GM23338 (cell line): Measurements from ENCODE around the gene DSEL. TPM values are rescaled to one million over a fixed set of nuclear protein-coding genes. Genes with fewer than 3 reads are reported as not detected.

ENCODE experiments used
- ATAC-seq: fragments of 200-7000 bp; cut with Tn5 transposase; 3 replicates; pipeline ENCODE4 v1.9.1; 2020
- DNase-seq: peaks from one replicate; pipeline ENCODE4 v3.0.0-alpha.2; 2015; ENCODE audit warnings: low spot score
- H2AFZ ChIP-seq: fragments of 200-600 bp; sonication (generic); 2 replicates; pipeline ENCODE4 v1.8.0; 2016; ENCODE audit warnings: antibody characterized with exemption, mild to moderate bottlenecking, moderate library complexity
- H3F3A ChIP-seq: fragments of 200-600 bp; sonication (generic); replicated peaks from 2 replicates; pipeline ENCODE4 v1.8.0; 2017; ENCODE audit warnings: antibody characterized with exemption, mixed run types, low read depth
- H3K27ac ChIP-seq: fragments of 200-600 bp; sonication (generic); 2 replicates; pipeline ENCODE4 v1.6.1; 2016; ENCODE audit warnings: low read depth
- H3K27me3 ChIP-seq: fragments of 200-600 bp; sonication (generic); 2 replicates; pipeline ENCODE4 v1.8.0; 2016; ENCODE audit warnings: mild to moderate bottlenecking, mixed run types, moderate library complexity; ENCODE audit not compliant: insufficient read depth
- H3K36me3 ChIP-seq: fragments of 200-600 bp; sonication (generic); 2 replicates; pipeline ENCODE4 v1.8.0; 2016; ENCODE audit warnings: mild to moderate bottlenecking; ENCODE audit not compliant: insufficient read depth
- H3K4me1 ChIP-seq: fragments of 200-600 bp; sonication (generic); 2 replicates; pipeline ENCODE4 v1.8.0; 2016; ENCODE audit warnings: mild to moderate bottlenecking, moderate library complexity; ENCODE audit not compliant: insufficient read depth
- H3K4me2 ChIP-seq: fragments of 200-600 bp; sonication (generic); 2 replicates; pipeline ENCODE4 v1.7.1; 2017; ENCODE audit warnings: mixed run types
- H3K4me3 ChIP-seq: fragments of 200-600 bp; sonication (generic); 2 replicates; pipeline ENCODE4 v1.6.1; 2016; ENCODE audit warnings: mixed run types
- H3K79me2 ChIP-seq: fragments of 200-600 bp; sonication (generic); replicated peaks from 2 replicates; pipeline ENCODE4 v1.8.0; 2017; ENCODE audit warnings: mild to moderate bottlenecking; ENCODE audit not compliant: insufficient read depth
- H3K9me2 ChIP-seq: fragments of 200-600 bp; sonication (generic); 2 replicates; pipeline ENCODE4 v1.8.0; 2017; ENCODE audit not compliant: insufficient read depth
- H4K20me1 ChIP-seq: fragments of 200-600 bp; sonication (generic); replicated peaks from 2 replicates; pipeline ENCODE4 v1.8.0; 2017; ENCODE audit warnings: mild to moderate bottlenecking; ENCODE audit not compliant: insufficient read depth
- H3K27ac Mint-ChIP-seq: 2 replicates; pipeline ENCODE4 v1.8.0; 2020; ENCODE audit warnings: inconsistent platforms, mild to moderate bottlenecking, moderate library complexity, mixed read lengths
- H3K27me3 Mint-ChIP-seq: 3 replicates; pipeline ENCODE4 v1.8.0; 2022; ENCODE audit warnings: low read depth, mild to moderate bottlenecking, moderate library complexity, mixed read lengths, inconsistent platforms; ENCODE audit not compliant: insufficient read depth, poor library complexity
- H3K36me3 Mint-ChIP-seq: 3 replicates; pipeline ENCODE4 v1.8.0; 2021; ENCODE audit warnings: low read depth, mild to moderate bottlenecking, inconsistent platforms, moderate library complexity, mixed read lengths
- H3K4me1 Mint-ChIP-seq: 3 replicates; pipeline ENCODE4 v1.8.0; 2020; ENCODE audit warnings: mild to moderate bottlenecking, inconsistent platforms, mixed read lengths
- H3K4me3 Mint-ChIP-seq: 3 replicates; pipeline ENCODE4 v1.8.0; 2021; ENCODE audit warnings: moderate library complexity, mild to moderate bottlenecking, inconsistent platforms, mixed read lengths
- H3K9me3 Mint-ChIP-seq: 3 replicates; pipeline ENCODE4 v1.8.0; 2020; ENCODE audit warnings: moderate library complexity, mild to moderate bottlenecking, inconsistent platforms, mixed read lengths
- EZH2 ChIP-seq: fragments of 200-600 bp; sonication (generic); IDR thresholded peaks from one replicate; pipeline ENCODE4 v1.8.0; 2017; ENCODE audit warnings: antibody characterized with exemption, mild to moderate bottlenecking, low read depth; ENCODE audit not compliant: unreplicated experiment
- EZH2phosphoT487 ChIP-seq: fragments of 200-600 bp; sonication (generic); IDR thresholded peaks from one replicate; pipeline ENCODE4 v1.8.1; 2018; ENCODE audit warnings: antibody characterized with exemption; ENCODE audit not compliant: unreplicated experiment
- JUNB ChIP-seq: IDR thresholded peaks from one replicate; pipeline ENCODE4 v1.6.1; 2016; ENCODE audit warnings: antibody characterized with exemption; ENCODE audit not compliant: unreplicated experiment
- NANOG ChIP-seq: IDR thresholded peaks from 2 replicates; pipeline ENCODE4 v1.6.1; 2016; ENCODE audit warnings: antibody characterized with exemption, borderline replicate concordance
- POLR2AphosphoS5 ChIP-seq: IDR thresholded peaks from 2 replicates; pipeline ENCODE4 v1.6.1; 2016; ENCODE audit warnings: antibody characterized with exemption, low read depth
- STAT1 ChIP-seq: IDR thresholded peaks from one replicate; pipeline ENCODE4 v1.6.1; 2016; ENCODE audit warnings: antibody characterized with exemption; ENCODE audit not compliant: unreplicated experiment
- polyA plus RNA-seq: library from polyadenylated mRNA; unstranded; fragments of >200 nt; fragmentation: Nextera tagmentation; extraction: Ambion mirVana; gene quantifications from 2 replicates; pipeline ENCODE4 v1.2.1, GENCODE V29; 2016
- total RNA-seq: library from RNA; depleted of rRNA; stranded (reverse); fragments of >200 nt; shearing (Covaris generic); gene quantifications from 2 replicates; pipeline ENCODE4 v1.2.3, GENCODE V29; 2014
- TF ChIP-seq, protein P1 (sequence below): fragments of 250-450 bp; sonication (Bioruptor Pico); IDR thresholded peaks from 2 replicates; pipeline ENCODE4 v1.5.0; 2020; ENCODE audit warnings: mild to moderate bottlenecking, moderate library complexity
- TF ChIP-seq, protein P2 (sequence below), 2 experiments: fragments of 200-600 bp in 1 of 2; sonication (generic) in 1 of 2; conservative IDR thresholded peaks; 2 replicates each; pipeline versions ENCODE4 v1.5.1 to v1.6.1; 2016 to 2017; ENCODE audit warnings: antibody characterized with exemption in 2 of 2, low read depth in 2 of 2, mild to moderate bottlenecking in 2 of 2, moderate library complexity in 1 of 2
- TF ChIP-seq, protein P3 (sequence below): IDR thresholded peaks from 2 replicates; pipeline ENCODE4 v1.6.1; 2016; ENCODE audit warnings: antibody characterized with exemption

The DSEL gene
- total and polyA plus RNA-seq, 2 experiments from 2014 or later, result 5.7 to 24.1 TPM

DNA sequence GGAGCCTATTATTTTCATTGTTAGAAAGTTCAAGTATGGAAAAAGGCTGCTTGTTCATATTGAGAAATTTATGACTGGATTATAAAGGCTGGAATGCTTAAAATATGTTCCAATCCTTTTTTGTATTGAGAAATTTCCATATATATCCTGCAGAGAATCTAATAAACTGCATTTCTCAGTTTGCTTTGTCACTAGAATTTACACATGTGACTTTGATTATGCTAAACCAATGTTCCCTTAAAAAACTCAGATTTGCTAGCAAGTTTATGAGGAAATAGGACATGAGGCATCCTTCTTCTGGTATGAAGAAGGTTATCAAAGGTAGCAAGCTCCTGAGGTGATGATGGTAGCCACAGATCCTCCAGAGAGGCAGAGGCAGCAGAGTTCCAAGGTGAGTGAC is 29.2 kb upstream of the DSEL start (continued):
- TF ChIP-seq, protein P1, sequence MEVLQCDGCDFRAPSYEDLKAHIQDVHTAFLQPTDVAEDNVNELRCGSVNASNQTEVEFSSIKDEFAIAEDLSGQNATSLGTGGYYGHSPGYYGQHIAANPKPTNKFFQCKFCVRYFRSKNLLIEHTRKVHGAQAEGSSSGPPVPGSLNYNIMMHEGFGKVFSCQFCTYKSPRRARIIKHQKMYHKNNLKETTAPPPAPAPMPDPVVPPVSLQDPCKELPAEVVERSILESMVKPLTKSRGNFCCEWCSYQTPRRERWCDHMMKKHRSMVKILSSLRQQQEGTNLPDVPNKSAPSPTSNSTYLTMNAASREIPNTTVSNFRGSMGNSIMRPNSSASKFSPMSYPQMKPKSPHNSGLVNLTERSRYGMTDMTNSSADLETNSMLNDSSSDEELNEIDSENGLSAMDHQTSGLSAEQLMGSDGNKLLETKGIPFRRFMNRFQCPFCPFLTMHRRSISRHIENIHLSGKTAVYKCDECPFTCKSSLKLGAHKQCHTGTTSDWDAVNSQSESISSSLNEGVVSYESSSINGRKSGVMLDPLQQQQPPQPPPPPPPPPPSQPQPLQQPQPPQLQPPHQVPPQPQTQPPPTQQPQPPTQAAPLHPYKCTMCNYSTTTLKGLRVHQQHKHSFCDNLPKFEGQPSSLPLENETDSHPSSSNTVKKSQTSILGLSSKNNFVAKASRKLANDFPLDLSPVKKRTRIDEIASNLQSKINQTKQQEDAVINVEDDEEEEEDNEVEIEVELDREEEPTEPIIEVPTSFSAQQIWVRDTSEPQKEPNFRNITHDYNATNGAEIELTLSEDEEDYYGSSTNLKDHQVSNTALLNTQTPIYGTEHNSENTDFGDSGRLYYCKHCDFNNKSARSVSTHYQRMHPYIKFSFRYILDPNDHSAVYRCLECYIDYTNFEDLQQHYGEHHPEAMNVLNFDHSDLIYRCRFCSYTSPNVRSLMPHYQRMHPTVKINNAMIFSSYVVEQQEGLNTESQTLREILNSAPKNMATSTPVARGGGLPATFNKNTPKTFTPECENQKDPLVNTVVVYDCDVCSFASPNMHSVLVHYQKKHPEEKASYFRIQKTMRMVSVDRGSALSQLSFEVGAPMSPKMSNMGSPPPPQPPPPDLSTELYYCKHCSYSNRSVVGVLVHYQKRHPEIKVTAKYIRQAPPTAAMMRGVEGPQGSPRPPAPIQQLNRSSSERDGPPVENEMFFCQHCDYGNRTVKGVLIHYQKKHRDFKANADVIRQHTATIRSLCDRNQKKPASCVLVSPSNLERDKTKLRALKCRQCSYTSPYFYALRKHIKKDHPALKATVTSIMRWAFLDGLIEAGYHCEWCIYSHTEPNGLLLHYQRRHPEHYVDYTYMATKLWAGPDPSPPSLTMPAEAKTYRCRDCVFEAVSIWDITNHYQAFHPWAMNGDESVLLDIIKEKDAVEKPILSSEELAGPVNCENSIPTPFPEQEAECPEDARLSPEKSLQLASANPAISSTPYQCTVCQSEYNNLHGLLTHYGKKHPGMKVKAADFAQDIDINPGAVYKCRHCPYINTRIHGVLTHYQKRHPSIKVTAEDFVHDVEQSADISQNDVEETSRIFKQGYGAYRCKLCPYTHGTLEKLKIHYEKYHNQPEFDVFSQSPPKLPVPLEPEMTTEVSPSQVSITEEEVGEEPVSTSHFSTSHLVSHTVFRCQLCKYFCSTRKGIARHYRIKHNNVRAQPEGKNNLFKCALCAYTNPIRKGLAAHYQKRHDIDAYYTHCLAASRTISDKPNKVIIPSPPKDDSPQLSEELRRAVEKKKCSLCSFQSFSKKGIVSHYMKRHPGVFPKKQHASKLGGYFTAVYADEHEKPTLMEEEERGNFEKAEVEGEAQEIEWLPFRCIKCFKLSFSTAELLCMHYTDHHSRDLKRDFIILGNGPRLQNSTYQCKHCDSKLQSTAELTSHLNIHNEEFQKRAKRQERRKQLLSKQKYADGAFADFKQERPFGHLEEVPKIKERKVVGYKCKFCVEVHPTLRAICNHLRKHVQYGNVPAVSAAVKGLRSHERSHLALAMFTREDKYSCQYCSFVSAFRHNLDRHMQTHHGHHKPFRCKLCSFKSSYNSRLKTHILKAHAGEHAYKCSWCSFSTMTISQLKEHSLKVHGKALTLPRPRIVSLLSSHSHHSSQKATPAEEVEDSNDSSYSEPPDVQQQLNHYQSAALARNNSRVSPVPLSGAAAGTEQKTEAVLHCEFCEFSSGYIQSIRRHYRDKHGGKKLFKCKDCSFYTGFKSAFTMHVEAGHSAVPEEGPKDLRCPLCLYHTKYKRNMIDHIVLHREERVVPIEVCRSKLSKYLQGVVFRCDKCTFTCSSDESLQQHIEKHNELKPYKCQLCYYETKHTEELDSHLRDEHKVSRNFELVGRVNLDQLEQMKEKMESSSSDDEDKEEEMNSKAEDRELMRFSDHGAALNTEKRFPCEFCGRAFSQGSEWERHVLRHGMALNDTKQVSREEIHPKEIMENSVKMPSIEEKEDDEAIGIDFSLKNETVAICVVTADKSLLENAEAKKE, result no peak
- TF ChIP-seq EZH2 (no peak), JUNB (no peak)
- TF ChIP-seq, protein P2, sequence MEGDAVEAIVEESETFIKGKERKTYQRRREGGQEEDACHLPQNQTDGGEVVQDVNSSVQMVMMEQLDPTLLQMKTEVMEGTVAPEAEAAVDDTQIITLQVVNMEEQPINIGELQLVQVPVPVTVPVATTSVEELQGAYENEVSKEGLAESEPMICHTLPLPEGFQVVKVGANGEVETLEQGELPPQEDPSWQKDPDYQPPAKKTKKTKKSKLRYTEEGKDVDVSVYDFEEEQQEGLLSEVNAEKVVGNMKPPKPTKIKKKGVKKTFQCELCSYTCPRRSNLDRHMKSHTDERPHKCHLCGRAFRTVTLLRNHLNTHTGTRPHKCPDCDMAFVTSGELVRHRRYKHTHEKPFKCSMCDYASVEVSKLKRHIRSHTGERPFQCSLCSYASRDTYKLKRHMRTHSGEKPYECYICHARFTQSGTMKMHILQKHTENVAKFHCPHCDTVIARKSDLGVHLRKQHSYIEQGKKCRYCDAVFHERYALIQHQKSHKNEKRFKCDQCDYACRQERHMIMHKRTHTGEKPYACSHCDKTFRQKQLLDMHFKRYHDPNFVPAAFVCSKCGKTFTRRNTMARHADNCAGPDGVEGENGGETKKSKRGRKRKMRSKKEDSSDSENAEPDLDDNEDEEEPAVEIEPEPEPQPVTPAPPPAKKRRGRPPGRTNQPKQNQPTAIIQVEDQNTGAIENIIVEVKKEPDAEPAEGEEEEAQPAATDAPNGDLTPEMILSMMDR (conservative IDR thresholded peaks at IDR 0.05; ENCODE audit: low read depth in 2 of 2), result no peak
- TF ChIP-seq, protein P3, sequence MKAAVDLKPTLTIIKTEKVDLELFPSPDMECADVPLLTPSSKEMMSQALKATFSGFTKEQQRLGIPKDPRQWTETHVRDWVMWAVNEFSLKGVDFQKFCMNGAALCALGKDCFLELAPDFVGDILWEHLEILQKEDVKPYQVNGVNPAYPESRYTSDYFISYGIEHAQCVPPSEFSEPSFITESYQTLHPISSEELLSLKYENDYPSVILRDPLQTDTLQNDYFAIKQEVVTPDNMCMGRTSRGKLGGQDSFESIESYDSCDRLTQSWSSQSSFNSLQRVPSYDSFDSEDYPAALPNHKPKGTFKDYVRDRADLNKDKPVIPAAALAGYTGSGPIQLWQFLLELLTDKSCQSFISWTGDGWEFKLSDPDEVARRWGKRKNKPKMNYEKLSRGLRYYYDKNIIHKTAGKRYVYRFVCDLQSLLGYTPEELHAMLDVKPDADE, result no peak

DNA sequence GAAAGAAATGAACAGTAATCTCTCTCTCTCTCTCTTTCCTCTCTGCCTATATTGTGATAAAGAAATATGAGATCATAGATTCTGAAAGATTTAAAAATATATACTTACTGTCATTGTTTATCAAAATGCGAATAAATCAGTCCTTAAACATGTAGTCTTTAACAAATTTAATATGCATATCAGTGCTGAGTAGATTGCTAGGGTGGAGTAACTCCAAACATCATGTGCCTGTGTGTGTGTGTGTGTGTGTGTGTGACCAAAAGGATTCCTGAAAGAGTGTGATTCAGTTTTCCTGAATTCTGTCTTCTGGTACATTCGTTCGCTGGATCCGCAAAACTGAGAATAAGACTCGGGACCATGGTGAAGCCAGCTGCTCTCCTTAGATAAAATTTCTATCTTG is 24.0 kb upstream of the DSEL start:
- Histone ChIP-seq H3K79me2 (no peaks in the 10 kb centered on the region), H4K20me1 (no peaks in the 10 kb centered on the region)
- TF ChIP-seq POLR2AphosphoS5, result no peak
- TF ChIP-seq STAT1, result no peak
- TF ChIP-seq EZH2phosphoT487, result no peak
- TF ChIP-seq JUNB, result no peak
- TF ChIP-seq NANOG, result no peak

More for the DNA sequence above, 24.0 kb upstream of the DSEL start:
- H3K4me3 ChIP-seq, result no peak overlapping the region
- Mint-ChIP-seq H3K27ac (no peak overlapping the region), H3K4me1 (peaks cover 7% of the 10 kb centered on the region; the same call in 2 of the 3 replicates), H3K4me3 (no peak overlapping the region), H3K36me3 (no peaks in the 10 kb centered on the region), H3K9me3 (no peaks in the 10 kb centered on the region), H3K27me3 (no peaks in the 10 kb centered on the region)
- ATAC-seq (no peak), DNase-seq (no peak)
- H3K4me1 ChIP-seq, result peaks cover 6% of the 10 kb centered on the region; the same call in 1 of the 2 replicates
- H3K9me2 ChIP-seq, result no peaks in the 10 kb centered on the region
- no peaks in the 10 kb centered on the region for H3K27me3 ChIP-seq
- H3K4me2 ChIP-seq, result no peak overlapping the region
- H3F3A ChIP-seq, result no peaks in the 10 kb centered on the region
- no peak overlapping the region for H3K27ac ChIP-seq
- H2AFZ ChIP-seq, result no peak overlapping the region
- H3K36me3 ChIP-seq, result no peaks in the 10 kb centered on the region
